ENCODE measurements around the gene SPINK8.
"Not testable (repeated sequence)": the region's sequence is repeated elsewhere in the genome, so short reads cannot be mapped to it uniquely, and the experiment has no call there.

Gene SPINK8

DNA sequence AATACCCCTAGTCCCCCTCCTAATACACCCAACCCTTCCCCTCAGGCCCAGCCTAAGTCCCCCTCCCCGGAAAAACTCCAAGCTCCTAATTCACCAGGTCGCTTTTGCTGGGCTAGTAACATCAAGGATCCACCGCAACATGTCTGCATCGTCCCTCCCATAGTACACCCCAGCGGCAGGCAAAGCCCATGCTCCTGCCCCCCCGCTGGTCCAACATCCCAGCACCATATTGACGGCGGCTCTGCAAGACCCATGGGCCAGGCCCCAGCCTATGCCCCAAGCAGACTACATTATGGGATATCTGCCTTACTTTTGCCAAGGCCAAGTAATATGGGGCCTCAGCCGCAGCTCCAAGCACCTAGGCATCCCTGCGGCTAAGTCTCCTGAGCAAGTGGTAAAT, 59.0 kb downstream of the SPINK8 start:
- H3K27ac ChIP-seq (ENCODE audit: low read length) = no peak overlapping the region
- H3K9me3 ChIP-seq (ENCODE audit: insufficient read depth, low read length, severe bottlenecking) = no peaks in the 10 kb centered on the region
- H3K4me2 ChIP-seq (ENCODE audit: insufficient read depth, low read length) = no peak overlapping the region
- H3K4me1 ChIP-seq (ENCODE audit: insufficient read depth, low read length) = no peaks in the 10 kb centered on the region
- H3K4me3 ChIP-seq (ENCODE audit: low read depth in 1 of 2, low read length in 2 of 2) = no peak overlapping the region
- H3K79me2 ChIP-seq (ENCODE audit: insufficient read depth, low read length) = no peaks in the 10 kb centered on the region
- DNase-seq (no peak), ATAC-seq (ENCODE audit: insufficient read depth, low read depth) (no peak)
- H2AFZ ChIP-seq (ENCODE audit: low read depth, low read length) = no peak overlapping the region
- H3K27me3 ChIP-seq (ENCODE audit: insufficient read depth, low read length, poor library complexity) = no peaks in the 10 kb centered on the region
- no peak overlapping the region for H3K9ac ChIP-seq (ENCODE audit: low read depth, low read length)
- no peaks in the 10 kb centered on the region for H4K20me1 ChIP-seq (ENCODE audit: insufficient read depth, low read length)
- no peak for TF ChIP-seq EZH2 (IDR thresholded peaks at IDR 0.05; ENCODE audit: borderline replicate concordance, low read depth, low read length, severe bottlenecking)
- TF ChIP-seq, protein P1, sequence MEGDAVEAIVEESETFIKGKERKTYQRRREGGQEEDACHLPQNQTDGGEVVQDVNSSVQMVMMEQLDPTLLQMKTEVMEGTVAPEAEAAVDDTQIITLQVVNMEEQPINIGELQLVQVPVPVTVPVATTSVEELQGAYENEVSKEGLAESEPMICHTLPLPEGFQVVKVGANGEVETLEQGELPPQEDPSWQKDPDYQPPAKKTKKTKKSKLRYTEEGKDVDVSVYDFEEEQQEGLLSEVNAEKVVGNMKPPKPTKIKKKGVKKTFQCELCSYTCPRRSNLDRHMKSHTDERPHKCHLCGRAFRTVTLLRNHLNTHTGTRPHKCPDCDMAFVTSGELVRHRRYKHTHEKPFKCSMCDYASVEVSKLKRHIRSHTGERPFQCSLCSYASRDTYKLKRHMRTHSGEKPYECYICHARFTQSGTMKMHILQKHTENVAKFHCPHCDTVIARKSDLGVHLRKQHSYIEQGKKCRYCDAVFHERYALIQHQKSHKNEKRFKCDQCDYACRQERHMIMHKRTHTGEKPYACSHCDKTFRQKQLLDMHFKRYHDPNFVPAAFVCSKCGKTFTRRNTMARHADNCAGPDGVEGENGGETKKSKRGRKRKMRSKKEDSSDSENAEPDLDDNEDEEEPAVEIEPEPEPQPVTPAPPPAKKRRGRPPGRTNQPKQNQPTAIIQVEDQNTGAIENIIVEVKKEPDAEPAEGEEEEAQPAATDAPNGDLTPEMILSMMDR (IDR thresholded peaks at IDR 0.05; ENCODE audit: borderline replicate concordance, extremely low read depth, low read length, poor library complexity, severe bottlenecking) = no peak
- peaks cover under 1% of the 10 kb centered on the region; the same call in 1 of the 2 replicates for H3K36me3 ChIP-seq (ENCODE audit: insufficient read depth, low read length)

DNA sequence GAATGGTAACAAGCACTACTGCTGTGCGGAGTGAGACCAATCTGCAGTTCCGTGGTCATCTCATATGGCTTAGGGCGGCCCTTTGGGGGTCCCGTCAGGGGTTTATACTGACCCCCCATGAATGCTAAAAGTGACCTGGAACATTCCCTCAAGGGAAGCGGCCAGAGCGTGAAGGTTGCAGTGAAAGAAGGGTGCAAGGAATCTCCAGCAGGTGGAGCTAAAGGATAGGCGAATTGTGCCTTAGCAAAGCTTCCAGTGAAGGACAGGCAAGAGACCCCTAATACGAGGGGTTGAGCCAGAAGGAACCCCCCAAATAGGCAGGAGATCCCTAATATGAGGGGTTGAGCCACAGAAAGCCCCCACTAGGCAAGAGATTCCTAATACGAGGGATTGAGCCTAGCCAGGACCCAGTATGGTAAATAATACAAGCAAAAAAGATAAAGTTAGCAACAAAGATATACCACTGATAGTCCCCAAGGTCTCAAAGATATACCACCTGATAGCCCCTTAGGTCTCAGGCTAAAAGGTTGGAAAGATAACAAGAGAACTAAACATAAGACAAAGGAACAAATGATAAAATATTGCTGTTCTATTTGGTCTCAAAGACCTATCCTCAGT, 59.8 kb downstream of the SPINK8 start:
- H3K36me3 ChIP-seq (ENCODE audit: insufficient read depth, low read length) = peaks cover 8% of the 10 kb centered on the region
- H3K9me3 ChIP-seq (ENCODE audit: insufficient read depth, low read length, severe bottlenecking) = no peaks in the 10 kb centered on the region
- H4K20me1 ChIP-seq (ENCODE audit: insufficient read depth, low read length) = no peaks in the 10 kb centered on the region
- no peaks in the 10 kb centered on the region for H3K27me3 ChIP-seq (ENCODE audit: insufficient read depth, low read length, poor library complexity)
- H3K9ac ChIP-seq (ENCODE audit: low read depth, low read length) = no peak overlapping the region
- no peak overlapping the region for H3K27ac ChIP-seq (ENCODE audit: low read length)
- no peak overlapping the region for H3K4me3 ChIP-seq (ENCODE audit: low read depth in 1 of 2, low read length in 2 of 2)
- no peak overlapping the region for H2AFZ ChIP-seq (ENCODE audit: low read depth, low read length)
- ATAC-seq (ENCODE audit: insufficient read depth, low read depth) (peak; percentile 84), DNase-seq (peak; percentile 68)
- H3K79me2 ChIP-seq (ENCODE audit: insufficient read depth, low read length) = no peaks in the 10 kb centered on the region
- H3K4me2 ChIP-seq (ENCODE audit: insufficient read depth, low read length) = no peak overlapping the region
- no peak for TF ChIP-seq EZH2 (IDR thresholded peaks at IDR 0.05; ENCODE audit: borderline replicate concordance, low read depth, low read length, severe bottlenecking)
- TF ChIP-seq, protein P1 (IDR thresholded peaks at IDR 0.05; ENCODE audit: borderline replicate concordance, extremely low read depth, low read length, poor library complexity, severe bottlenecking) = peak; percentile 89
- H3K4me1 ChIP-seq (ENCODE audit: insufficient read depth, low read length) = no peaks in the 10 kb centered on the region

DNA sequence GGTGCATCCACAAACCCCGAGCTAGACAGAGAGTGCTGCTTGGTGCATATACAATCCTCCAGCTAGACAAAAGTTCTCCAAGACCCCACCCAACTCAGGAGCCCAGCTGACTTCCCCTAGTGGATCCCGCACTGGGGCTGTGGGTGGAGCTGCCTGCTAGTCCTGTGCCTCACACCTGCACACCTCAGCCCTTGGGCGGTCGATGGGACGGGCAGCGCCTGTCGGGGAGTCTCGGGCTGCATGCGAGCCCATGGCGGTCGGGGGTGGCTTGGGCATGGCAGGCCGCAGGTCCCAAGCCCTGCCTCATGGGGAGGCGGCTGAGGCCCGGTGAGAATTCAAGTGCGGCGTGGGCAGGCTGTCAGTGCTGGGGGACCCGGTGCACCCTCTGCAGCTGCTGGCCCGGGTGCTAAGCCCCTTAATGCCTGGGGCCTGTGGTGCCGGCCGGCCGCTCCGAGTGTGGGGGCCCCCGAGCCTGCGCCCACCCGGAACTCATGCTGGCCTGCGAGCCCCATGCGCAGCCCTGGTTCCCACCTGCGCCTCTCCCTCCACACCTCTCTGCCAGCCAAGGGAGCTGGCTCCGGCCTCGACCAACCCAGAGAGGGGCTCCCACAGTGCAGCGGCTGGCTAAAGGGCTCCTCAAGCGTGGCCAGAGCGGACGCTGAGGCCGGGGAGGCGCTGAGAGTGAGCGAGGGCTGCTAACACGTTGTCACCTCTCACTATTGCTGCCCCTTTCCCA, 61.5 kb downstream of the SPINK8 start:
- Histone ChIP-seq H3K4me2 (ENCODE audit: insufficient read depth, low read length) (no peak overlapping the region), H3K9me3 (ENCODE audit: insufficient read depth, low read length, severe bottlenecking) (no peaks in the 10 kb centered on the region), H3K27me3 (ENCODE audit: insufficient read depth, low read length, poor library complexity) (no peaks in the 10 kb centered on the region), H3K27ac (ENCODE audit: low read length) (no peak overlapping the region), H4K20me1 (ENCODE audit: insufficient read depth, low read length) (no peaks in the 10 kb centered on the region), H3K36me3 (ENCODE audit: insufficient read depth, low read length) (peaks cover 18% of the 10 kb centered on the region), H2AFZ (ENCODE audit: low read depth, low read length) (no peak overlapping the region), H3K4me1 (ENCODE audit: insufficient read depth, low read length) (no peaks in the 10 kb centered on the region), H3K9ac (ENCODE audit: low read depth, low read length) (no peak overlapping the region), H3K4me3 (ENCODE audit: low read depth in 1 of 2, low read length in 2 of 2) (no peak overlapping the region), H3K79me2 (ENCODE audit: insufficient read depth, low read length) (no peaks in the 10 kb centered on the region)
- ATAC-seq (ENCODE audit: insufficient read depth, low read depth) (no peak), DNase-seq (no peak)
- TF ChIP-seq, protein P1 (IDR thresholded peaks at IDR 0.05; ENCODE audit: borderline replicate concordance, extremely low read depth, low read length, poor library complexity, severe bottlenecking) = no peak
- TF ChIP-seq EZH2 (IDR thresholded peaks at IDR 0.05; ENCODE audit: borderline replicate concordance, low read depth, low read length, severe bottlenecking) = no peak

DNA sequence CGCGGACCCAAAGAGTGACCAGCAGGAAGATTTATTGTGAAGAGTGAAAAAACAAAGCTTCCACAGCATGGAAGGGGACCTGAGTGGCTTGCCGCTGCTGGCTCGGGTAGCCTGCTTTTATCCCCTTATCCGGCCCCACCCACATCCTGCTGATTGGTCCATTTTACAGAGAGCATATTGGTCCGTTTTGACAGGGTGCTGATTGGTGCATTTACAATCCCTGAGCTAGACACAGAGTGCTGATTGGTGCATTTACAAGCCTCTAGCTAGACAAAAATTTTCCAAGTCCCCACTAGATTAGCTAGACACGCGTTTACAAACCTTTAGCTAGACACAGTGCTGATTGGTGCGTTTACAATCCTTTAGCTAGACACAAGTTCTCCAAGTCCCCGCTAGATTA, 62.2 kb downstream of the SPINK8 start:
- not testable (repeated sequence) for H3K27ac ChIP-seq (ENCODE audit: low read length); H3K9me3 ChIP-seq (ENCODE audit: insufficient read depth, low read length, severe bottlenecking)
- H3K36me3 ChIP-seq (ENCODE audit: insufficient read depth, low read length) = peaks cover 25% of the 10 kb centered on the region

More for the DNA sequence above, 62.2 kb downstream of the SPINK8 start:
- not testable (repeated sequence) for H3K9ac ChIP-seq (ENCODE audit: low read depth, low read length); H3K27me3 ChIP-seq (ENCODE audit: insufficient read depth, low read length, poor library complexity); H2AFZ ChIP-seq (ENCODE audit: low read depth, low read length); H3K4me1 ChIP-seq (ENCODE audit: insufficient read depth, low read length); ATAC-seq (ENCODE audit: insufficient read depth, low read depth); H3K79me2 ChIP-seq (ENCODE audit: insufficient read depth, low read length); H3K4me3 ChIP-seq (ENCODE audit: low read depth in 1 of 2, low read length in 2 of 2); DNase-seq; H3K4me2 ChIP-seq (ENCODE audit: insufficient read depth, low read length); H4K20me1 ChIP-seq (ENCODE audit: insufficient read depth, low read length)
